ENCODE results near the gene CDYL.

DNA sequence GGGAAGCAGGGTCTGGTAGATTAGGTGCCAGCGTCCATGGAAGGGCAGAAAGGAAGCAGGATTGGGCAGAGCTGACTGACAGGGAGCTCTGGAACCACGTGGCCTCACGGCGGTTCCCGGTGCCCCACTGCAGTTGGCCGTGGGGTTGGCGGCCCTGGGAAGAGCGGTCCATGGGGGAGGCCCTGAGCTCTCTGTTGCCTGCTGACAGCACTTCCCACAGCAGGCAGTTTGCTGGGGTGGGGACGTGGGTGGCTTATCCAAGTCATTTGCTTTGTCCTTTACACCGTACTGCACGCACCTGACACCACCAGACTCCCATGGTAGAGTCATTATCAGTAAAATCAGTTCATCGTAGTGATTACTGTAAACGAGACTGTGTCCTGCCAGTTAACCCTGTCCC, 171.5 kb downstream of the CDYL start:
- no peak for TF ChIP-seq CTCF (IDR thresholded peaks at IDR 0.05)
- no peak for TF ChIP-seq POLR2A (IDR thresholded peaks at IDR 0.05)

Measured in lower leg skin (tissue), 3 donors.